ENCODE data around the gene CPNE5.

CPNE5 gene

GRCh38 chr6:36833182-36833789 is 6.0 kb downstream of the CPNE5 start:
- no peak for DNase-seq

- DNase-seq, result no peak
Measured at GRCh38 chr6:36832313-36832712, 6.9 kb downstream of the CPNE5 start.

- no peak for DNase-seq
Measured at GRCh38 chr6:36830577-36830976, 8.7 kb downstream of the CPNE5 start.

GRCh38 chr6:36829919-36830544 is 9.2 kb downstream of the CPNE5 start:
- no peak for DNase-seq

GRCh38 chr6:36827261-36828079 is 11.8 kb downstream of the CPNE5 start:
- DNase-seq, result peak; percentile 38

GRCh38 chr6:36826520-36827227 is 12.6 kb downstream of the CPNE5 start:
- DNase-seq, result no peak

GRCh38 chr6:36825994-36826393 is 13.2 kb downstream of the CPNE5 start:
- DNase-seq, result no peak

- no peak for DNase-seq
Measured at GRCh38 chr6:36825452-36825851, 13.8 kb downstream of the CPNE5 start.

GRCh38 chr6:36824253-36824652 is 15.0 kb downstream of the CPNE5 start:
- DNase-seq, result no peak

GRCh38 chr6:36823421-36824096 is 15.7 kb downstream of the CPNE5 start:
- DNase-seq, result no peak

GRCh38 chr6:36822506-36823269 is 16.6 kb downstream of the CPNE5 start:
- no peak for DNase-seq

- no peak for DNase-seq
Measured at GRCh38 chr6:36821581-36822335, 17.5 kb downstream of the CPNE5 start.

GRCh38 chr6:36820700-36821580 is 18.3 kb downstream of the CPNE5 start:
- DNase-seq, result no peak

- DNase-seq, result no peak
Measured at GRCh38 chr6:36818756-36819155, 20.5 kb downstream of the CPNE5 start.

GRCh38 chr6:36817847-36818246 is 21.4 kb downstream of the CPNE5 start:
- DNase-seq, result no peak

- DNase-seq, result no peak
Measured at GRCh38 chr6:36817176-36817817, 21.9 kb downstream of the CPNE5 start.

GRCh38 chr6:36815962-36816735 is 23.1 kb downstream of the CPNE5 start:
- DNase-seq, result no peak

- no peak for DNase-seq
Measured at GRCh38 chr6:36814249-36814648, 25.0 kb downstream of the CPNE5 start.

GRCh38 chr6:36813526-36813925 is 25.7 kb downstream of the CPNE5 start:
- DNase-seq, result no peak

All from activated CD4-positive, alpha-beta T cell treated with anti-CD3 and anti-CD28 coated beads for 48 hours (primary cell).